Left lung (tissue), 10 donors: Measurements from ENCODE around the gene CCDC33. TPM values are rescaled to one million over a fixed set of nuclear protein-coding genes. Genes with fewer than 3 reads are reported as not detected.

Experiments used
- ATAC-seq: fragments of 200-7000 bp; cut with Tn5 transposase; one replicate; pipeline ENCODE4 v1.9.1; 2020; ENCODE audit warnings: moderate library complexity
- DNase-seq, 4 donors: peaks; one replicate each; pipeline ENCODE4 v3.0.0-alpha.2; 2013 to 2020
- H3K27ac ChIP-seq, 2 donors: fragments of 200-600 bp; sonication (generic) in 1 of 2; one replicate each; pipeline versions ENCODE4 v1.5.0 to v1.8.0; 2020 to 2021
- H3K27me3 ChIP-seq, 2 donors: fragments of 200-600 bp; sonication (generic) in 1 of 2; one replicate each; pipeline versions ENCODE4 v1.5.0 to v1.8.0; 2020 to 2021
- H3K36me3 ChIP-seq, 2 donors: fragments of 200-600 bp; sonication (generic) in 1 of 2; one replicate each; pipeline versions ENCODE4 v1.5.0 to v1.8.0; 2020 to 2021
- H3K4me1 ChIP-seq, 2 donors: fragments of 200-600 bp; one replicate each; pipeline ENCODE4 v1.8.0; 2021
- H3K4me3 ChIP-seq, 2 donors: fragments of 200-600 bp; sonication (generic) in 1 of 2; one replicate each; pipeline versions ENCODE4 v1.5.0 to v1.8.0; 2020 to 2021; ENCODE audit warnings: mild to moderate bottlenecking in 1 of 2
- H3K9me3 ChIP-seq, 2 donors: fragments of 200-600 bp; sonication (generic) in 1 of 2; one replicate each; pipeline versions ENCODE4 v1.5.0 to v1.8.0; 2020 to 2021
- intact Hi-C, 2 donors: fragments of 100-400 bp; cut with DNase I; formaldehyde crosslinking; loops; one replicate each; pipeline versions ENCODE4 v1.11.2 to v1.14.2; 2022
- polyA plus RNA-seq, 6 donors: library from polyadenylated mRNA; unstranded; fragments of 120-200 nt; gene quantifications; one replicate each; pipeline ENCODE4 v1.2.1, GENCODE V29; 2013; ENCODE audit not compliant: insufficient read length in 6 of 6
- total RNA-seq, 2 donors: library from RNA; stranded (reverse); fragmentation: NEBNext Ultra II Directional; extraction: Animal tissue kit (Norgen Biotek cat#: 25700); gene quantifications; one replicate each; pipeline ENCODE4 v1.2.1, GENCODE V29; 2021
- TF ChIP-seq, protein P1 (sequence below), 2 donors: fragments of 200-600 bp; sonication (generic) in 1 of 2; IDR thresholded peaks; one replicate each; pipeline versions ENCODE4 v1.5.0 to v1.8.0; 2021; ENCODE audit warnings: antibody characterized with exemption in 2 of 2
- donor health status: DM: no; HTN: yes; CAD: no.
- donor health status: DM: no; HTN: no; CAD: no.

The CCDC33 gene
- total and polyA plus RNA-seq, 8 donors: 1.00 to 3.2 (median 1.9) TPM; not detected in 1

DNA sequence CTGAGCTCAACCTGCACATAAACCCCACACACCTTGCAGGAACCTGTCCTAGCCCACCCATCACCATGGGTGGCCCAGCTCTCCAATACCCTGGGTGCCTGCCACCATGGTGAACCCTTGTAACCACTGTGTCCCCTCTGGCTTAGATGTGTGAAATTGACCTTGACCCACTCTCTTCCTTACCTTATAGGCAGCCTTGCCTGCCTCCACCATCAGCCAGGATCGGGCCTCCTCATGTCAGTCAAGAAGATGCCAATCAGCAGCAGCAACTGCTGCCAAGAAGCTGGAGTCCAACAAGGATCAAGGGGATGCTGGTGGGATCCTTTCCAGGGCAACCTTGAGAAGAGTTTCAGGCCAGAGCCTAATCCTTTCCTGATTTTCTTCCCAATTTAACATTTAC, 140.1 kb downstream of the CCDC33 start:
- Histone ChIP-seq H3K9me3 (no peaks in the 10 kb centered on the region), H3K27ac (no peak overlapping the region), H3K4me3 (no peak overlapping the region), H3K36me3 (no peaks in the 10 kb centered on the region), H3K27me3 (peaks cover 0 to 10% of the 10 kb centered on the region in 2 donors), H3K4me1 (peaks cover 0 to 10% of the 10 kb centered on the region in 2 donors)
- ATAC-seq: no peak
- intact Hi-C loops: loop anchor here in 1 of 2 donors (5.0 kb wide), 1 partner anchor 381 kb away; no protein-coding TSS in a partner anchor
- no peak for DNase-seq
- TF ChIP-seq, protein P1, sequence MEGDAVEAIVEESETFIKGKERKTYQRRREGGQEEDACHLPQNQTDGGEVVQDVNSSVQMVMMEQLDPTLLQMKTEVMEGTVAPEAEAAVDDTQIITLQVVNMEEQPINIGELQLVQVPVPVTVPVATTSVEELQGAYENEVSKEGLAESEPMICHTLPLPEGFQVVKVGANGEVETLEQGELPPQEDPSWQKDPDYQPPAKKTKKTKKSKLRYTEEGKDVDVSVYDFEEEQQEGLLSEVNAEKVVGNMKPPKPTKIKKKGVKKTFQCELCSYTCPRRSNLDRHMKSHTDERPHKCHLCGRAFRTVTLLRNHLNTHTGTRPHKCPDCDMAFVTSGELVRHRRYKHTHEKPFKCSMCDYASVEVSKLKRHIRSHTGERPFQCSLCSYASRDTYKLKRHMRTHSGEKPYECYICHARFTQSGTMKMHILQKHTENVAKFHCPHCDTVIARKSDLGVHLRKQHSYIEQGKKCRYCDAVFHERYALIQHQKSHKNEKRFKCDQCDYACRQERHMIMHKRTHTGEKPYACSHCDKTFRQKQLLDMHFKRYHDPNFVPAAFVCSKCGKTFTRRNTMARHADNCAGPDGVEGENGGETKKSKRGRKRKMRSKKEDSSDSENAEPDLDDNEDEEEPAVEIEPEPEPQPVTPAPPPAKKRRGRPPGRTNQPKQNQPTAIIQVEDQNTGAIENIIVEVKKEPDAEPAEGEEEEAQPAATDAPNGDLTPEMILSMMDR (IDR thresholded peaks at IDR 0.05): no peak

DNA sequence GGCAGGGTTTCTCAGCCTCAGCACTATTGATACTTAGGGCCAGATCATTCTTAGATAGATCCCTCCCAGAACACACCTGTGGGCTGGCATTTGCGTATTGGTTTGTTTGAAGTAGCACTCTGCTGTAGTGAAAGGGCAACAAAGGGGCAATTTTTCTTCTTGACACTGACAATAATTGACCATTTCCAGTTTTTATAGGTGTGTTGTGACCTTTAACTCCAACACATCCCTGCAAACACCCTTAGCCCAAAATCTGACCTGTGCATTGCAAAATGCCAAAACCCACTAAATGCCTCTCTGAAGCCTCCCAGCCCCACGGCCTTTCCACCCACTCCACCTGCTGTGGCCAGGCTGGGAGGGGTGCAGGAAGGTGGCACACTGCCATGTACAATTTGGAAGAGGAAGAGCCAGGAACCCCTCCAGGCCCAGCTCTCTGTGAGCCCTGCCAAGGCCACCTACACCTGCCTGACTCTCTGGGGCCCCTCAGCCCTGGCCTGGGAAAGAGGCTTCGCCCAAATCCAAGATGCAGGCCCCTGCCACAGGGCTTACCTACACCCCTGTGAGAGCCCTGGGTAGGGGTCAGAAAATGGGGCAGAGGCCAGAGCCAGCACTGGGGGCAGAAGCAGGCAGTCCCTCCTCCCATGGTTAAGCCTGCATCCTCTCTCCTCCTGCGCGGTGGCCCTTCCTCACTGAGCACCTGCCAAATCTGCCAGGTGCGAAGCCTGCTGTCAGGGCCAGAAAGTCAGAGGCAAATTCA, 140.9 kb downstream of the CCDC33 start:
- H3K27me3 ChIP-seq: peaks cover 0 to 10% of the 10 kb centered on the region in 2 donors
- intact Hi-C loops: loop anchor here in 1 of 2 donors (5.0 kb wide), 1 partner anchor 380 kb away; no protein-coding TSS in a partner anchor
- ATAC-seq: no peak
- no peaks in the 10 kb centered on the region for H3K36me3 ChIP-seq
- no peaks in the 10 kb centered on the region for H3K9me3 ChIP-seq
- DNase-seq: no peak
- peaks cover 0 to 10% of the 10 kb centered on the region in 2 donors for H3K4me1 ChIP-seq
- TF ChIP-seq, protein P1 (IDR thresholded peaks at IDR 0.05): no peak
- no peak overlapping the region for H3K4me3 ChIP-seq
- H3K27ac ChIP-seq: no peak overlapping the region

DNA sequence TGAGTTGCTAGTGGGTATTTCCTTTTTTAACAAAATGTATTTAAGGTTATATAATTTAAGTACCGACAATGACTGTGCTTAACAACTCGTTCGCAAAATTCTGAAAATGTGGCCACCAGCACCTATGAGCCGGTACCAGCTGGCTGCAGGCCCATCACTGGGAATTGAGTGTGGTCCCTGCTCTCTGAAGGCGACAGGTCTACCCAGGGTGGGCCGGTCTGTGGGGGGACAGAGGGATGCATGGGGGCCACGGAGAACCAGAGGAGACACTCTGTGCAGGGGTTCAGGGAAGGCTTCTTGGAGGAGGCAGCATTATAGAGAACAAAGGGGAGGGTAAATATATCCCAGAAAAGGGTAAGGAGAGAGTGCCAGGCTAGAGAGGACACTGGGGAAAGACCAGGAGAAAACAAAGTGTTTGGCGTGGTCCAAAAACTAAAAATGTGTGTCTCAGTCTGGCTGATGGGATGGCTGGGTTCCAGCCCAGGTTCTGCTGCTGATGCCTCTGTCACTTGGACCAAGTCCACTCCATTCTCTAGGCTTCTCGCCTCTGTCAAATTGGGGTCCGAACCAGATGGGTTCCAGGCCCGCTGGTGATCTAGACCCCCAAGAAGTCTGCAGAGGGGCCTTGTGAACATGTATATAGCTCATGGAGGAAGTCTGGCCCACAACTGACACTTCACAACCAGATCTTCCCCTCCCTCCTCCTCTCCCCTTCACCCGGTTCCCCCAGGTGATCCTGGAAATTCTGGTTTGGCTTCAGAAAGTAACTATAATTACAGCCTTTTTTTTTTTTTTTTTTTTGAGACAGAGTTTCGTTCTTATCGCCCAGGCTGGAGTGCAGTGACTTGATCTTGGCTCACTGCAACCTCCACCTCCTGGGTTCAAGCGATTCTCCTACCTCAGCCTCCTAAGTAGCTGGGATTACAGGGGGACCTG, 142.0 kb downstream of the CCDC33 start:
- ATAC-seq: no peak
- peaks cover 0 to 1% of the 10 kb centered on the region in 2 donors for H3K27me3 ChIP-seq
- H3K36me3 ChIP-seq: no peaks in the 10 kb centered on the region
- intact Hi-C loops: loop anchor here in 1 of 2 donors (5.0 kb wide), 1 partner anchor 379 kb away; no protein-coding TSS in a partner anchor
- H3K4me1 ChIP-seq: peaks cover 0 to 18% of the 10 kb centered on the region in 2 donors
- TF ChIP-seq, protein P1 (IDR thresholded peaks at IDR 0.05): no peak
- no peak overlapping the region for H3K4me3 ChIP-seq
- H3K27ac ChIP-seq: no peak overlapping the region
- no peak for DNase-seq
- no peaks in the 10 kb centered on the region for H3K9me3 ChIP-seq

DNA sequence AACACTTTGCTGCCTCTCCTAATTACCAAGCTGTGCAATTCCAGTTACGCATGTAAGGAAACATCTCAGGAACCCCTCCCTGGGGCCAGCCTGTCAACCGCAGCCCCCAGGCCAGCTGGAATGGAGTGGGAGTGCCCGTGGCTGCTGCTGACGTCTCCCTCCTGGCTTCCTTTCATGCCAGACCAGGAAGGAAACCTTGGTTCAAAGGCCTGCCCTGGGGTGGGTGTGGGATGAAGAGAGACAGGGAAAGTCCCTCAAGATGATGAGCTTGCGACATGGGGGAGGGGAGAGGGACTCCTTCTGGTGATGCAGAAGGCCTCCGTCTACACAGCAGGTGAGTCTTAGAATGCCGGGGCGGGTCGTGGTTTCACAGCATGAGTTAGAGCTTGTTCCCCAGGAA, 142.7 kb downstream of the CCDC33 start:
- H3K27me3 ChIP-seq: no peaks in the 10 kb centered on the region
- DNase-seq (no peak), ATAC-seq (no peak)
- H3K4me3 ChIP-seq: no peak overlapping the region
- no peaks in the 10 kb centered on the region for H3K9me3 ChIP-seq
- no peak overlapping the region for H3K27ac ChIP-seq
- TF ChIP-seq, protein P1 (IDR thresholded peaks at IDR 0.05): no peak
- intact Hi-C loops: loop anchor here in 1 of 2 donors (5.0 kb wide), 1 partner anchor 378 kb away; no protein-coding TSS in a partner anchor
- no peaks in the 10 kb centered on the region for H3K36me3 ChIP-seq
- peaks cover 0 to 26% of the 10 kb centered on the region in 2 donors for H3K4me1 ChIP-seq
